ENCODE data around the gene PACRG. TPM values are rescaled to one million over a fixed set of nuclear protein-coding genes. Genes with fewer than 3 reads are reported as not detected.
A peak's percentile ranks its signal among the peaks of the same experiment; 100 is the strongest.

PACRG gene
- total RNA-seq, 1 donor from 2014 or later: 1.1 TPM

DNA sequence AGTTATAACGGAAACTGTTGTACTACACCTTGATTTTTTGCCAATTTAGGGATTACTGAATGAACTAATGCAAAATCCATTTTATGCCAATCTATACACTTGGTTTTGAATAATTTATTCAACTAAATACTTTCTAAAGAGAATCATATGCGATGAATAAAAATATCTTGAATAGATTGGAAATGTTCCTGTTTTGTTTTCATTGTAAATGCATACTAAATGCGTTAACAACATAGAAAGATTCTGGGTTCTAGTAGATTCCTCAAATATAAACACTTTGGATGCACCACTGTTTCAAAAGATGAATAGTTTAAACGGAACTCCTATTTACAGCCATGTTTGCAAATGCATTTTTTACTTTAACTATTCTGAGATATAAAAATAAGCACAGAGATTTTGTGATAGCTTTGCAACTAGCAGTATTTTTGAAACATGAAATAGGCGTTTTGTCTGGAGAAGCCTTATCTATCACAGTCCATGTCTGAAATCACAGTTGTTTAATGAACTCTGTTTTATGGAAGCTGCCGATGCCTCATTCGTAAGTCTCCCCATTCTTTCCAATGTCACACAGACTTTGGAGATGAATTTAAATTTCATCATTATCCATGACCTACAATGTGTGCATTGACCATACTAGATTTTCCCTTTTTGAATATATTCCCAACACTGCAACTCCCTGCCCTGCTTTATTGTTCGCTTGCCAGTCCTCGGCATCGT is 409.1 kb downstream of the PACRG start:
- H3K36me3 Mint-ChIP-seq (ENCODE audit: low read depth): peaks cover 3% of the 10 kb centered on the region
- peaks cover 9% of the 10 kb centered on the region for H3K9me3 Mint-ChIP-seq (ENCODE audit: low read depth)
- TF ChIP-seq, protein P1, sequence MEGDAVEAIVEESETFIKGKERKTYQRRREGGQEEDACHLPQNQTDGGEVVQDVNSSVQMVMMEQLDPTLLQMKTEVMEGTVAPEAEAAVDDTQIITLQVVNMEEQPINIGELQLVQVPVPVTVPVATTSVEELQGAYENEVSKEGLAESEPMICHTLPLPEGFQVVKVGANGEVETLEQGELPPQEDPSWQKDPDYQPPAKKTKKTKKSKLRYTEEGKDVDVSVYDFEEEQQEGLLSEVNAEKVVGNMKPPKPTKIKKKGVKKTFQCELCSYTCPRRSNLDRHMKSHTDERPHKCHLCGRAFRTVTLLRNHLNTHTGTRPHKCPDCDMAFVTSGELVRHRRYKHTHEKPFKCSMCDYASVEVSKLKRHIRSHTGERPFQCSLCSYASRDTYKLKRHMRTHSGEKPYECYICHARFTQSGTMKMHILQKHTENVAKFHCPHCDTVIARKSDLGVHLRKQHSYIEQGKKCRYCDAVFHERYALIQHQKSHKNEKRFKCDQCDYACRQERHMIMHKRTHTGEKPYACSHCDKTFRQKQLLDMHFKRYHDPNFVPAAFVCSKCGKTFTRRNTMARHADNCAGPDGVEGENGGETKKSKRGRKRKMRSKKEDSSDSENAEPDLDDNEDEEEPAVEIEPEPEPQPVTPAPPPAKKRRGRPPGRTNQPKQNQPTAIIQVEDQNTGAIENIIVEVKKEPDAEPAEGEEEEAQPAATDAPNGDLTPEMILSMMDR (IDR thresholded peaks at IDR 0.05): no peak
- no peaks in the 10 kb centered on the region for H3K4me1 Mint-ChIP-seq (ENCODE audit: low read depth)
- no peaks in the 10 kb centered on the region for H3K27me3 Mint-ChIP-seq (ENCODE audit: low read depth)
- H3K27ac Mint-ChIP-seq (ENCODE audit: unreplicated experiment): no peak overlapping the region
- no peak overlapping the region for H3K4me3 Mint-ChIP-seq (ENCODE audit: unreplicated experiment)
- no peak for DNase-seq (ENCODE audit: low spot score)

DNA sequence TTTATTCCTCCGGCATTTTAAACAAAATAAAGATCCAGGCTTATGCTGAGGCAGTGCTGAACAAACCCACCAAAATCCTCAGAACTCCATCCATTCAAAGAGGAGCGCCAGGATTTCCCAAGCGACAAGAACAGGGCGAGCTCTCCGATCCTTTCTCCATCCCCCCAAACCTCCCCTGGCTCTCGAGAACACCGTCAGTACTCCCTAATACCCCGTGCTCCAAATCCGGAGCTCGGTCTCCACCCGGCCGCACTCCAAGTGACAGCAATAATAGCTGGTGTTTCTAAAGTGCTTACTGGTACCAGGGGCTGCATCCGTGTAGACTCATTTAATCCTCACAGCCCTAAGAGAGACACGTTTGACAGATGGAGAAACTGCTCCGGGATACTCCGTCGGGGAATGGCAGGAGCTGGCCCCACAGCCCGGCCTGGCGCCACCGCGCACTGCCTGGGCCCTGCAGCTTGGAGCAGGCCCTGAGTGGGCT is 409.7 kb downstream of the PACRG start:
- Mint-ChIP-seq H3K4me1 (ENCODE audit: low read depth) (no peaks in the 10 kb centered on the region), H3K27me3 (ENCODE audit: low read depth) (no peaks in the 10 kb centered on the region), H3K9me3 (ENCODE audit: low read depth) (peaks cover 9% of the 10 kb centered on the region), H3K27ac (ENCODE audit: unreplicated experiment) (no peak overlapping the region), H3K4me3 (ENCODE audit: unreplicated experiment) (no peak overlapping the region), H3K36me3 (ENCODE audit: low read depth) (peaks cover 3% of the 10 kb centered on the region)
- TF ChIP-seq, protein P1 (IDR thresholded peaks at IDR 0.05): no peak
- no peak for DNase-seq (ENCODE audit: low spot score)

DNA sequence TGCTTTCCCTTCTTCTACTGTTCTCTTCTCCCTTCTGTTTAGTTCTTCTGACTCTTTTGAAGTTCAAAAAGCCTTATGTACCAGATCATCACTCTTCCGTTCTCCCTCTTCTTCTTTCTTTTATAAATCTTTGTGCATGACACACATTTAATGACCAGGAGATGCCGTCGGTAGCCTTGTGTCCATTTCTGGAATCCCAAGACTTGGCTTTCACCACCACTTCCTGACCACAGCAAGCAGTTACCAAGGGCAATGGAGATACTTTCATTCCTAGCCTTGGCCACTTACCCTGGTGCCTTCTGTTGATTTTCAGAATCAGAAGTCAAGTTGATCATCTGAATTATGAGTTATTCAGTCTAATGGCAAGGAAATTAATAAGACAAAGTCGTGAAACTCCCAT is 418.3 kb downstream of the PACRG start:
- TF ChIP-seq, protein P1 (IDR thresholded peaks at IDR 0.05): no peak
- peaks cover 7% of the 10 kb centered on the region for H3K4me1 Mint-ChIP-seq (ENCODE audit: low read depth)
- DNase-seq (ENCODE audit: low spot score): no peak
- H3K27me3 Mint-ChIP-seq (ENCODE audit: low read depth): no peaks in the 10 kb centered on the region
- H3K9me3 Mint-ChIP-seq (ENCODE audit: low read depth): no peaks in the 10 kb centered on the region
- no peak overlapping the region for H3K4me3 Mint-ChIP-seq (ENCODE audit: unreplicated experiment)
- H3K36me3 Mint-ChIP-seq (ENCODE audit: low read depth): no peaks in the 10 kb centered on the region
- no peak overlapping the region for H3K27ac Mint-ChIP-seq (ENCODE audit: unreplicated experiment)

GRCh38 chr6:163147994-163148393 is 420.2 kb downstream of the PACRG start:
- Mint-ChIP-seq H3K9me3 (ENCODE audit: low read depth) (no peaks in the 10 kb centered on the region), H3K27ac (ENCODE audit: unreplicated experiment) (no peak overlapping the region), H3K36me3 (ENCODE audit: low read depth) (no peaks in the 10 kb centered on the region), H3K27me3 (ENCODE audit: low read depth) (no peaks in the 10 kb centered on the region), H3K4me1 (ENCODE audit: low read depth) (peaks cover 16% of the 10 kb centered on the region), H3K4me3 (ENCODE audit: unreplicated experiment) (no peak overlapping the region)
- TF ChIP-seq, protein P1 (IDR thresholded peaks at IDR 0.05): peak; percentile 68
- no peak for DNase-seq (ENCODE audit: low spot score)

DNA sequence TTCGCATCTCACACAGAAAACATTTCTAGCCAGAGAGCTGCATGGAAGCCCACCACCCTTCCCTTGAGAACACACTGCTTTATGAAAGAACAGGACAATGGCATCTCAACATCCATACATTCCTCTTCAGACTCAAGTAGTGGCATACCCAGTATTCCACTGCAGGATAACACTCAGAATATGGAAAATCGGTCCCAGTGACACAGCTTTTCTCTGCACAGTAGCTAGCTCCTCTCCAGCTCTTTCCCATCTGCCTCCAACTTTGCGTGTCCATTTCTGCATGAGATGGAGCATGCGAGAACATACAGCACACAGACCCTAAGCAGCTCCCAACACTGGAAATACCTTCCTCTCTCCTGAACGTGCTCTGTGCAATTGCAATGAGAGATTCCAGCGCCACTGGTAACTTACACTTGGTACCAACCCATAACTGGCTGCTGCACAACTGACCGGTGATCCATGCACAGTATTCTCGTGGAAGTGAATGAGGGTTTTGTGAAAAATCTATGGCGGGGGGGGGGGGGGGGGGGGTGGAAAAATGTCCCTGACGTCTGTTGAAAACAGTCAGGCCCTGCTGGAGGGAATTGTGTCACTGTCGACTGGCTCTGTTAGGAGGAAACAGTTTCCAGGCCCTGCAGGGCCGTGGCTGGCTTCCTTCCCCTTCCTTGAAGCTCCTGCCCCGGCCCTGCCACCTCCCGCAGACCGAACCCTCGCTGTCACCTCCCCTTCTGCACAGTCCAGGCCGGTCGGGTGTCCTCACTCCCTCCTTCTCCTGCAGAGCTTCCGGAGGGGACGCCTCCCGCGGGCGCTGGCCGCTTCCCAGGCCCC is 420.9 kb downstream of the PACRG start:
- Mint-ChIP-seq H3K27me3 (ENCODE audit: low read depth) (no peaks in the 10 kb centered on the region), H3K4me1 (ENCODE audit: low read depth) (peaks cover 16% of the 10 kb centered on the region), H3K36me3 (ENCODE audit: low read depth) (no peaks in the 10 kb centered on the region), H3K9me3 (ENCODE audit: low read depth) (no peaks in the 10 kb centered on the region), H3K27ac (ENCODE audit: unreplicated experiment) (no peak overlapping the region), H3K4me3 (ENCODE audit: unreplicated experiment) (no peak overlapping the region)
- TF ChIP-seq, protein P1 (IDR thresholded peaks at IDR 0.05): no peak
- no peak for DNase-seq (ENCODE audit: low spot score)
